Measurements from ENCODE around the gene RBM4B.

- no peak for TF ChIP-seq RAD21 (IDR thresholded peaks at IDR 0.05; ENCODE audit: low read depth)
- TF ChIP-seq NFIC (IDR thresholded peaks at IDR 0.05), result no peak
- TF ChIP-seq ZBTB7A (IDR thresholded peaks at IDR 0.05; ENCODE audit: low read depth), result peak; percentile 49; the same call in 1 of the 2 replicates
- no peak; the same call in 1 of the 2 replicates for TF ChIP-seq TCF12 (IDR thresholded peaks at IDR 0.05; ENCODE audit: low read depth)
- TF ChIP-seq EP300 (IDR thresholded peaks at IDR 0.05; ENCODE audit: borderline replicate concordance), result no peak
Measured at GRCh38 chr11:66617155-66617834, 60.4 kb downstream of the RBM4B start.

Data from Ishikawa (cell line).